H9 (cell line): Measurements from ENCODE around the gene GRIA4. TPM values are rescaled to one million over a fixed set of nuclear protein-coding genes. Genes with fewer than 3 reads are reported as not detected.

Experiments used
- DNase-seq: peaks from one replicate; pipeline ENCODE4 v3.0.0-alpha.2; 2017
- H2AFZ ChIP-seq: one replicate; pipeline ENCODE4 v1.6.1; 2013; ENCODE audit warnings: mild to moderate bottlenecking, low read length, control low read depth, moderate library complexity
- H2AK5ac ChIP-seq: 2 replicates; pipeline ENCODE4 v1.6.1; 2013; ENCODE audit warnings: low read length, control low read depth, mixed read lengths; ENCODE audit not compliant: insufficient read length
- H2BK120ac ChIP-seq: one replicate; pipeline ENCODE4 v1.6.1; 2013; ENCODE audit warnings: low read depth, mild to moderate bottlenecking, low read length, control low read depth, inconsistent platforms; ENCODE audit not compliant: poor library complexity, severe bottlenecking
- H2BK12ac ChIP-seq: 2 replicates; pipeline ENCODE4 v1.6.1; 2013; ENCODE audit warnings: low read length, control low read depth, mixed read lengths, low read depth; ENCODE audit not compliant: insufficient read length
- H2BK15ac ChIP-seq: 2 replicates; pipeline ENCODE4 v1.6.1; 2013; ENCODE audit warnings: low read depth, low read length, control low read depth
- H2BK20ac ChIP-seq: one replicate; pipeline ENCODE4 v1.6.1; 2013; ENCODE audit warnings: low read depth, mild to moderate bottlenecking, low read length, control low read depth, inconsistent platforms; ENCODE audit not compliant: poor library complexity, severe bottlenecking
- H2BK5ac ChIP-seq: 2 replicates; pipeline ENCODE4 v1.6.1; 2013; ENCODE audit warnings: low read length, control low read depth, mixed read lengths; ENCODE audit not compliant: insufficient read length
- H3K14ac ChIP-seq: 2 replicates; pipeline ENCODE4 v1.6.1; 2013; ENCODE audit warnings: low read length, control low read depth; ENCODE audit not compliant: insufficient read depth
- H3K18ac ChIP-seq: 2 replicates; pipeline ENCODE4 v1.6.1; 2013; ENCODE audit warnings: low read depth, mild to moderate bottlenecking, mixed read lengths, low read length, control low read depth; ENCODE audit not compliant: insufficient read length
- H3K23ac ChIP-seq: 2 replicates; pipeline ENCODE4 v1.6.1; 2013; ENCODE audit warnings: low read length, control low read depth, mixed read lengths, low read depth; ENCODE audit not compliant: insufficient read length
- H3K23me2 ChIP-seq: 2 replicates; pipeline ENCODE4 v1.6.1; 2013; ENCODE audit warnings: low read depth, mild to moderate bottlenecking, mixed read lengths, low read length, control low read depth; ENCODE audit not compliant: insufficient read length, poor library complexity, severe bottlenecking
- H3K27ac ChIP-seq: 2 replicates; pipeline ENCODE4 v1.5.1; 2013; ENCODE audit warnings: low read length, control low read depth, mixed read lengths, low read depth; ENCODE audit not compliant: insufficient read length
- H3K27me3 ChIP-seq: 2 replicates; pipeline ENCODE4 v1.6.1; 2013; ENCODE audit warnings: low read length, control low read depth, inconsistent platforms; ENCODE audit not compliant: insufficient read depth
- H3K4ac ChIP-seq: 2 replicates; pipeline ENCODE4 v1.6.1; 2013; ENCODE audit warnings: low read depth, mild to moderate bottlenecking, control low read depth, inconsistent platforms, low read length, moderate library complexity
- H3K4me1 ChIP-seq: 2 replicates; pipeline ENCODE4 v1.6.1; 2013; ENCODE audit warnings: low read length, control low read depth, inconsistent platforms; ENCODE audit not compliant: insufficient read depth
- H3K4me2 ChIP-seq: 2 replicates; pipeline ENCODE4 v1.6.1; 2013; ENCODE audit warnings: low read length, control low read depth, mixed read lengths; ENCODE audit not compliant: insufficient read length, insufficient read depth
- H3K56ac ChIP-seq: 2 replicates; pipeline ENCODE4 v1.6.1; 2013; ENCODE audit warnings: low read depth, mild to moderate bottlenecking, mixed read lengths, low read length, control low read depth; ENCODE audit not compliant: insufficient read length
- H3K79me1 ChIP-seq: 2 replicates; pipeline ENCODE4 v1.6.1; 2013; ENCODE audit warnings: low read depth, mild to moderate bottlenecking, moderate library complexity, low read length, control low read depth, inconsistent platforms; ENCODE audit not compliant: insufficient read depth, poor library complexity, severe bottlenecking
- H3K79me2 ChIP-seq: 2 replicates; pipeline ENCODE4 v1.6.1; 2013; ENCODE audit warnings: low read length, control low read depth, inconsistent platforms; ENCODE audit not compliant: insufficient read depth
- H3K9ac ChIP-seq: 2 replicates; pipeline ENCODE4 v1.6.1; 2013; ENCODE audit warnings: low read length, control low read depth, mixed read lengths; ENCODE audit not compliant: insufficient read length; ENCODE audit errors: extremely low read depth
- H3K9me3 ChIP-seq: one replicate; pipeline ENCODE4 v1.6.1; 2013; ENCODE audit warnings: low read depth, low read length, inconsistent platforms; ENCODE audit not compliant: control insufficient read depth
- H3T11ph ChIP-seq: one replicate; pipeline ENCODE4 v1.6.1; 2013; ENCODE audit warnings: mild to moderate bottlenecking, low read length, control low read depth, inconsistent platforms
- H4K20me1 ChIP-seq: one replicate; pipeline ENCODE4 v1.6.1; 2013; ENCODE audit not compliant: control insufficient read depth, insufficient read length, insufficient read depth
- H4K5ac ChIP-seq: 2 replicates; pipeline ENCODE4 v1.6.1; 2013; ENCODE audit warnings: low read depth, mild to moderate bottlenecking, mixed read lengths, low read length, control low read depth; ENCODE audit not compliant: insufficient read length
- H4K8ac ChIP-seq: replicated peaks from 2 replicates; pipeline ENCODE4 v1.6.1; 2013; ENCODE audit warnings: low read length, control low read depth, mixed read lengths, low read depth; ENCODE audit not compliant: insufficient read length
- H4K91ac ChIP-seq: 2 replicates; pipeline ENCODE4 v1.6.1; 2013; ENCODE audit warnings: low read depth, mild to moderate bottlenecking, moderate library complexity, mixed read lengths, low read length, control low read depth; ENCODE audit not compliant: insufficient read length
- H3K27ac Mint-ChIP-seq, 3 experiments: 2 replicates in 2 of 3; 3 replicates in 1 of 3; pipeline ENCODE4 v1.8.0; 2020 to 2021; ENCODE audit warnings: mixed read lengths in 3 of 3, mild to moderate bottlenecking in 1 of 3, moderate library complexity in 1 of 3
- H3K27me3 Mint-ChIP-seq: 2 replicates; pipeline ENCODE4 v1.8.0; 2021; ENCODE audit warnings: low read depth, mild to moderate bottlenecking, moderate library complexity, mixed read lengths
- H3K36me3 Mint-ChIP-seq, 3 experiments: 2 replicates in 2 of 3; 3 replicates in 1 of 3; pipeline ENCODE4 v1.8.0; 2020 to 2021; ENCODE audit warnings: low read depth in 3 of 3, mixed read lengths in 3 of 3; ENCODE audit not compliant: insufficient read depth in 1 of 3
- H3K4me1 Mint-ChIP-seq, 2 experiments: 2 replicates each; pipeline ENCODE4 v1.8.0; 2020; ENCODE audit warnings: mixed read lengths in 2 of 2
- H3K4me3 Mint-ChIP-seq, 2 experiments: 2 replicates in 1 of 2; 3 replicates in 1 of 2; pipeline ENCODE4 v1.8.0; 2020 to 2021; ENCODE audit warnings: mild to moderate bottlenecking in 2 of 2, mixed read lengths in 2 of 2, moderate library complexity in 1 of 2
- H3K9me3 Mint-ChIP-seq, 2 experiments: 2 replicates in 1 of 2; 3 replicates in 1 of 2; pipeline ENCODE4 v1.8.0; 2020; ENCODE audit warnings: mild to moderate bottlenecking in 2 of 2, mixed read lengths in 2 of 2, moderate library complexity in 1 of 2
- CTCF ChIP-seq: fragments of 200-600 bp; sonication (generic); conservative IDR thresholded peaks from 3 replicates; pipeline ENCODE4 v1.8.0; 2021; ENCODE audit warnings: antibody characterized with exemption, mild to moderate bottlenecking
- WGBS: extraction: QIAGEN DNeasy Blood & Tissue Kit; methylation state at CpG from one replicate; pipeline ENCODE4 v1.1.7; 2013; ENCODE audit warnings: missing lambda C conversion rate, low lambda C conversion rate, mixed read lengths; ENCODE audit not compliant: insufficient read length; ENCODE audit errors: extremely low coverage; 5-methylcytosine and 5-hydroxymethylcytosine counted together
- total RNA-seq: library from RNA; stranded (reverse); gene quantifications from 2 replicates; pipeline ENCODE4 v1.2.1, GENCODE V29; 2021

GRIA4 gene
- total RNA-seq, 1 experiment from 2014 or later: 0.83 TPM

GRCh38 chr11:105610871-105611571 lies 1.1 kb downstream of the GRIA4 start:
- Mint-ChIP-seq H3K36me3 (peaks cover 0 to 2% (median 0%) of the 10 kb centered on the region in 3 experiments; a peak in 1 of 7 replicates), H3K27me3 (peaks cover 35% of the 10 kb centered on the region), H3K27ac (peak overlapping the region in 1 of 3 experiments; percentile 98; a peak in 3 of 7 replicates), H3K4me1 (peaks cover 31 to 35% of the 10 kb centered on the region in 2 experiments), H3K9me3 (0 out of 5 replicates have a peak, but pooled peaks cover 0 to under 1% of the 10 kb centered on the region in 2 experiments), H3K4me3 (peak overlapping the region; percentile 78 to 89)
- H3K23me2 ChIP-seq: peaks cover 21% of the 10 kb centered on the region
- H2BK12ac ChIP-seq: peak overlapping the region; percentile 8
- no peak for DNase-seq
- H3K79me2 ChIP-seq: no peaks in the 10 kb centered on the region; the same call in 1 of the 2 replicates
- no peak overlapping the region for H4K91ac ChIP-seq
- no peak overlapping the region for H2BK5ac ChIP-seq
- H3K18ac ChIP-seq: no peak overlapping the region
- H3K27ac ChIP-seq: no peak overlapping the region
- no peak for TF ChIP-seq CTCF
- no peak overlapping the region for H4K8ac ChIP-seq
- H2AFZ ChIP-seq: no peak overlapping the region
- H3K4me1 ChIP-seq: peaks cover 4% of the 10 kb centered on the region
- no peak overlapping the region for H4K5ac ChIP-seq
- peak overlapping the region; percentile 81 for H3K4me2 ChIP-seq
- H3K9ac ChIP-seq: peak overlapping the region; percentile 74
- H3K14ac ChIP-seq: 0 out of 2 replicates have a peak overlapping the region, but pooled peaks have one; percentile 1
- no peak overlapping the region for H2AK5ac ChIP-seq
- H3T11ph ChIP-seq: no peak overlapping the region
- H2BK20ac ChIP-seq: no peak overlapping the region
- no peak overlapping the region for H3K23ac ChIP-seq
- H3K79me1 ChIP-seq: no peaks in the 10 kb centered on the region
- WGBS: no CpG with 5 or more reads among the region's 21 CpGs
- no peaks in the 10 kb centered on the region for H4K20me1 ChIP-seq
- no peak overlapping the region for H2BK15ac ChIP-seq
- no peak overlapping the region for H2BK120ac ChIP-seq
- H3K56ac ChIP-seq: no peak overlapping the region
- H3K4ac ChIP-seq: no peak overlapping the region
- no peaks in the 10 kb centered on the region for H3K9me3 ChIP-seq
- H3K27me3 ChIP-seq: no peaks in the 10 kb centered on the region
